ENCODE results near the gene SPPL2C. TPM values are rescaled to one million over a fixed set of nuclear protein-coding genes. Genes with fewer than 3 reads are reported as not detected.

Gene SPPL2C
- total and polyA plus RNA-seq, 10 of the 15 experiments (the other 5 are each of a cell fraction or from before 2014, with no cell fraction given) = not detected

GRCh38 chr17:45847101-45847500, 2.4 kb downstream of the SPPL2C start (continued):
- TF ChIP-seq ZBTB33 (IDR thresholded peaks at IDR 0.05) (no peak), EZH2 (IDR thresholded peaks at IDR 0.05; ENCODE audit: borderline replicate concordance, control insufficient read depth, low read depth, low read length) (no peak), ZZZ3 (IDR thresholded peaks at IDR 0.05; ENCODE audit: control insufficient read depth, insufficient read length, low read depth) (no peak), USF2 (IDR thresholded peaks at IDR 0.05; ENCODE audit: borderline replicate concordance, low read depth, low read length) (no peak), PRDM15 (CRISPR knock-in tag; IDR thresholded peaks at IDR 0.05) (no peak), E4F1 (IDR thresholded peaks at IDR 0.05; ENCODE audit: borderline replicate concordance, partially characterized antibody) (no peak), PML (IDR thresholded peaks at IDR 0.05; ENCODE audit: low read length) (no peak)
